Measurements from ENCODE around the gene FBXW12.
"Not testable (repeated sequence)": the region's sequence is repeated elsewhere in the genome, so short reads cannot be mapped to it uniquely, and the experiment has no call there.

Gene FBXW12

DNA sequence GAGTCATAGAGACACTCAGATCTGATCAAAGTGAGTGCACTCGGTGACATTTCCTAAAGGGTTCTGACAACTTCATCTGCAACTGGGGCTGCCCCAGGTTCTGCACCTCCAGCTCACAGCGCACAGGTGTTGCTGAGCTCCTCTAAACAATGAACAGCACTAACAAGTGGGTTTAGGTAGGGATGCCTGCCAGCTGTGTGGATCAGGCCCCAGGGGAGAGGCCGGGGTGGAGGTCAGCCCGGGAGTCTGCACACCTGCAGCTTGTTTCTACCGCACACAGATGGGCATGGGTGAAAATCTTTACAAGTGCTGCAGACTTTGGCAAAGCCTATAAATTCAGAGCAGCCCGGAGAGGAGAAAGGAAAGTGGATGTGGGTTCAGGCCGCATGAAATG lies 355 bp downstream of the FBXW12 start:
- DNase-seq (ENCODE audit: low read depth in 2 of 2, low spot score in 1 of 2) = no peak

DNA sequence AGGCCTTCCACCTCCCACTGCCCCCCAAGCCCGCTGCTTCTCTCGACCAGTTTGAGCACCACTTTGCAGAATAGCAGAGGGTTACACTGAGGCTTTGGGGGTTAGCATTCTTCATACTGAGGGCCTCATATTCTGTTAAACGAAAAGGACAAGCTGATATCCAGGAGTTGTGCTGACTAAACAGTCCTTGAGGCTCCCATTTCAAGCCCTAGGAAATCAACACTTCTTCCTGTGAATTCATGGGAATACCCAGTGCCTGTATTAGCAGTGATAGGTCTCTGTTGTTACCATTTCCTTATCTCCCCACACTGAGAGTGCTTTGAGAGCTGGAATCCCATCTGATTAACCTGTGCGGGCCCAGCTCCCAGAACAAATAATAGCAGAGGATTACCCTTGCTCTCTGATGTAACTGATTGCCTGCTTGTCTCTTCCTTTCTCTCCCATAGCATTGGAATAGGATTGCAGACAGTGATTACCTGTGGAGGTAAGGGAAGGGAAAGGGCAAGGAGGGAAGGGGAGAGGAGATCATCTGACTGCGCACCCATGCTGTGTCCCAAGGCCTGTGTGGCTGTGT lies 930 bp downstream of the FBXW12 start:
- DNase-seq (ENCODE audit: low read depth in 2 of 2, low spot score in 1 of 2) = no peak

DNA sequence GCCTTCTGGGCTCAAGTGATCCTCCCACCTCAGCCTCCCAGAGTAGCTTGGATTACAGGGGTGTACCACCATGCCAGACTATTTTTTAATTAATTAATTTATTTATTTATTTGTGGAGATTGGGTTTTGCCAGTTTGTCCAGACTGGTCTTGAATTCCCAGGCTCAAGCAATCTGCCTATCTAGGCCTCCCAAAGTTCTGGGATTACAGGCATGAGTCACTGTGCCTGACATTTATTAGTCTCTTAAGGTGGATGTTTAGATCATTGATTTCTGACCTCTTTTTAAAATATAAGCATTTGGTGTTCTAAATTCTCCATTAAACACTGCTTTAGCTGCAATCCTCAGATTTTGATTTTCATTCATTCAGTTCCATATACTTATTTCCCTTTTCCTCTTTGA lies 15.6 kb downstream of the FBXW12 start:
- DNase-seq (ENCODE audit: low read depth in 2 of 2, low spot score in 1 of 2) = no peak

DNA sequence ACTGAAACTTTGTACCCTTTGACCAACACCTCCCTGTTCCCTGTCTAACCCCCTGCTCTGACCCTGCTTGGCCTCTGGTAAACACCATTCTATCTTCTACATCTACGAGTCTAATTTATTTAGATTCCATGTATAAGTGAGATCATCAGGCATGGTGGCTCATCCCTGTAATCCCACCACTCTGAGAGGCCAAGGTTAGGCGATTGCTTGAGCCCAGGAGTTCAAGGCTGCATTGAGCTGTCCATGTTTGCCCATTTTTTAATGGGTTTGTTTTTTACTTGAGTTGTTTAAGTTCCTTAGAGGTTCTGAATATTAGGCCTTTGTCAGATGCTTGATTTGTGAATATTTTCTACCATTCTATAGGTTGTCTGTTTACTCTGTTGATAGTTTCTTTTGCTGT lies 16.9 kb downstream of the FBXW12 start:
- DNase-seq (ENCODE audit: low read depth in 2 of 2, low spot score in 1 of 2) = no peak

DNA sequence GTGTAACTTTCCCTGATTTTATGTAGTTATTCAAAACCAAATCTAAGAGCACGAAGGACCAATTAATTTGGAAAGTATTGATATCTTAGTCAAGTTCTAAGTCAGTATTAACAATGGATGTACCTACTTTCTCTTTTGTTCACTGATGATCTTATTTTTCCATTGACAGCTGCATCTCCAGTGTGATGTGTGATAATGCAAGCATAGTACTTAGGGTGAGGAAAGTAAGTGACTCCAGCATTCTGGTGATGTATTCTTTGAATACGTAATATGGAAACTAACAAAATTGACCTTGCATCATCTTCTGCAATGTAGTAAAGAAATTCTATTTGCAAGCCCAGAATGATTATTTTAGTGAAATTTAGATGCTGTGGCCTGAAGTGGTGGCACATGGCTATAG lies 22.4 kb downstream of the FBXW12 start:
- DNase-seq (ENCODE audit: low read depth in 2 of 2, low spot score in 1 of 2) = no peak

DNA sequence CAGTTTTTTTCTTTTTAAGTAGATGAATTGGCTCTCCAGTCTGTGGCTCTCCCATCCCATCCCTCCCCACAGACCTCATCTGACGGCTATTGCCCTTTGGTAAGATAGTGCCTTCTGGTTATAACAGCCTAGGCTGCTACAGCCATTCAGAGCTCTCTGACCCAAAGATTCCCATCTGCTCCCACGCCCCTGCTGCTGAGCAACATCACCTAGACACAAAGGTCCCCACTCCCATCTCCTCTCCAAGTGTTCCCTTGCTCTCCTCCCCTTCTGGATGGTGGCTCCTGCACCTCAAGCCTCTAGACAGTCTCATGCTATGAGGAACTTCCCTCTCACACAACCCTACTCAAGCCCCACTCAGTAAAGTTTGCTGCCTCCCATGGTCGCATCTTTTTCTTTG lies 23.7 kb downstream of the FBXW12 start:
- no peak for DNase-seq (ENCODE audit: low read depth in 2 of 2, low spot score in 1 of 2)

DNA sequence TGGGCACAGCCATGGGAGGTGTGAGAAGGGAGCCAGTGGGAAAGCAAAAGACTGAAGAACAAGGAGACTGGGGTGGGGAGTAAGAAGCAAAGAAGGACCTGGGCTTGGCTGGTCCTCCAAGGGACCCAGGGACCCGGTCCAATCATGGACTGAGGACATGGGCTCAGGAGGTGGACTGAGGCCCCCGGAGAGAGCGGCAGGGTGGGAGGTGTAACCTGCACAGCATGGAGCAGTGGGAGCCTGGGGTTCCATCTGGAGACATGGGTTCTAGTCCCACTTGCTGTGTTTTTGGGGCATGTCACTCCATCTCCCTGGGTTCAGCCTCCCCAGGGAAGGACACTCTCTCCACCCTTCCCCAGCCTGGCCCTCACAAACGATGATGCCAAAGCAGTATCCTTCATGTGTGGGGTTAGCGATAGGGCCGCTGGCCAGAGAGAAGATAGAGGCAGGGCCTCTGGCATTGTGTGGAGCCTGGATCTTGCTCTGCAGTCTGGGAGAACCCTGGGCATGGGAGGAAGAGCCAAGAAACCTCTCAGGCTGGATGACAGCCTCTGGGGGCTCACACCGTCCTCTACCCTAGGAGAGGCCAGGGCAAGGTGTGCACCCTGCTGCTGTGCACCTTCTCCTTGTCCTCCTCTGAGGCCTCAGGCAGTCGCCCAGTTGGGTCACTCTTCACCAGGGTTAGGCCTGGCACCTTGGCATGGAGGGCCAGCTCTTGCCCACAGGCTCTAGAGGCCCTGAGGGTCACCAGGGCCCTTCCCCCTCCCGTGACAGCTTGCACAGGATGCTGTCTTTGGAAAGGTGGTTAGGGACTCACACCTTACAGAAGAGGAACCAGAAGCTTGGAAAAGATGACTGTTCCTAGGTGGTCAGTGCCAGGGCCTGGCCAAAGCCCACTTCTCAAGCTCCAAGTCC lies 26.0 kb downstream of the FBXW12 start:
- DNase-seq (ENCODE audit: low read depth in 2 of 2, low spot score in 1 of 2) = no peak

DNA sequence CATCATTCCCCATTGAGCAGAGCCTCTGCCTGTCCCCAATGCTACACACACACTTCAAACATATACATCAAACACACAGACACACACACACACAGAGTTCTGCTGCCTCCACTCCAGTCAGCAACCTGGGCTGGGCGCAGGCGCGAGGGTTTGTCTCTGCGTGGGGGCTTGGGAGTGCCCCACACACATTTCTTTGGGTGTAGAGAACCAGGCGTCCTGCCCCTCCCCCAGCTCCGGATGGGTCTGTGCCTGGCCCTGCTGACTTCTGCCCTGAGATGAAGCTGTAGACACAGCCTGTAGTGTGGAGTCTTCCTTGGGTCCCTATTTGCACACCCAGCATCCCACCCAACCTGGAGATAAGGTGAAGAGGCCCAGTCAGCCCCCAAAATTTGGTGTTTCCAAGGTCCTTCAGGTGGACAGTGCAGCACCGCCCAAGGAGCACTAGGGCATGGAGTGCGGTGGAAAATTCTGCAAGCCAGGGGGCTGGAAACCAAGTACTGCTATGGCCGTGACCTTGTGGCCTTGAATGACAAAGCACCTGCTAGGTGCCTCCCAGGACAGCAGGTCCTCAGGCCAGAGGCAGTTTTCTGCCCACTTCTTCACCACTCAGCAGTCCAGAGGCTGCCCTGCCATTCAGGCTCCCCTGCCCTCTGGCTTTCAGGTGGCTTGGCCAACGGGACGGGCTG lies 26.8 kb downstream of the FBXW12 start:
- DNase-seq (ENCODE audit: low read depth in 2 of 2, low spot score in 1 of 2) = no peak

DNA sequence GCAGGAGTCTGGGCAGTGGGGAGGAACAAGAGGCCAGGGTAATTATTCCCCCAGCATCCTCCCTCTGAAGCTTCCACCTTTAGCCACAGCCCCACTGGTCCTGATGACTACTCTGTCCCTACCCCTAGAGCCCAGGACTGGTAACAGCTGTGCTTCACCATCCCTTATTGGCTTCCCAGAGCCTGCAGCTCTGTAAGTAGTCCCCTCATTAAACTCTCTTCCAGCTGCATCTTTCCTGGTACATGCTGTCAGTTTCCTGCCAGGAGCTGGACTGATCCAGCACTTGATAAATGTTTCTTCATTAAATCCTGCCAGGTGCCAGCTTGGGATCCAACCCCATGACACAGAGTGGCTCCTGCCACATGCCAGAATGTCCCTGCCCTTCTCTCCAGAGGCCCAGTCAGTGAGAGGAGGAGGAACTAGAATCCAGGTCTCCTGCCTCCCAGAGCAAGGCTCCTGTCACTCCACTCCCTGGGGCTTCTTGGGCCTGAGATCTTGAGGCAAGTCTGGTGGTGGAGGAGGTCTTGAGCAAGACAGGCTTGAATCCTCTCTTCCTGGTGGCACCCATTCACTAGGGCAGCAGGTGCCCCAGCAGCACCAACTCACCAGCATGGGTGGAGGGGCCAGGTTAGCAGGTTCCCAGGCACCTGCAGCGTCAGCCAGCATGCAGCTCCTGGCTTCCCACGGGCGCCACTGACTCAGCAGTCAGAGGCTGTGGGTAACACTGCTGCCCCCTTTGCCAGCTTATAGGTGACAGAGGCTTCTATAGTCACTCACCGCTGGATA lies 27.6 kb downstream of the FBXW12 start:
- DNase-seq (ENCODE audit: low read depth in 2 of 2, low spot score in 1 of 2) = no peak

DNA sequence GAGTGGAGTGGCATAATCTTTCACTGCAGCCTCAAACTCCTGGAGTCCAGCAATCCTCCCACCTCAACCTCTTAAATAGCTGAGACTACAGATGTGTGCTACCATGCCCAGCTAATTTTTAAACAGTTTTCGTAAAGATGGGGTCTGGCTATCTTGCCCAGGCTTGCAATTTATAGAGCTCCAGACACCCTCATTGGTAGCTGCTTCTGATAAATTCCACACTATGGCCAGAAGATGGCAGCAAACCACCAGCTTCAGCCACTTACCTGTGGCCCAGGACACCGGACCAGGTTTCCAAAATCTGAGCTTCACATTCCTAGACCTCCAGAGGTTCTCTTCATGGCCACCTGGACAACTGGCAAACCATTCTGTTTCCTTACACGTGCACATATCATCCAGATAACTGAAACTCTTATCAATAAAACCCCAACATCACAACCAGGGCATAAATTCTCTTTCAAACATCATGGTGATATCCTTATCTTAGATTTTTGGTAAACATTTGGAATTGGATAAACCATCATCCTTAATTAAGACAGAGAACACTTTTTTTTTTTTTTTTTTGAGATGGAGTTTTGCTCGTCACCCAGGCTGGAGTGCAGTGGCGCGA lies 28.9 kb downstream of the FBXW12 start:
- DNase-seq (ENCODE audit: low read depth in 2 of 2, low spot score in 1 of 2) = peak; percentile 24 to 46

DNA sequence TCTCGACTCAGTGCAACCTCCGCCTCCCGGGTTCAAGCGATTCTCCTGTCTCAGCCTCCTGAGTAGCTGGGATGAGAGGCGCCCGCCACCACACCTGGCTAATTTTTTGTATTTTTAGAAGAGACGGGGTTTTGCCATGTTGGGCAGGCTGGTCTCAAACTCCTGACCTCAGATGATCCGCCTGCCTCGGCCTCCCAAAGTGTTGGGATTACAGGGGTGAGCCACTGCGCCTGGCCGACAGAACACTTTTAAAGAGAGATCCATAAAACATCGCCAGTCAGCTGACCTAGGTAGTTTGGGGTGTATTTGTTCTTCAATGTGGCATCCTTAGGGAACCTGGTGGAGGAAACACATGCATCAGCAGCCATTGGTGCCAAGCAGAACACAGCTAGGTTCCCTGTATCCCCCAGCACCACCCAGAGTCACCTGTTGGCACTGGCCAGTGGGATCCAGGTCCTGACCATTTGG lies 29.4 kb downstream of the FBXW12 start:
- not testable (repeated sequence) for DNase-seq (ENCODE audit: low read depth in 2 of 2, low spot score in 1 of 2)

DNA sequence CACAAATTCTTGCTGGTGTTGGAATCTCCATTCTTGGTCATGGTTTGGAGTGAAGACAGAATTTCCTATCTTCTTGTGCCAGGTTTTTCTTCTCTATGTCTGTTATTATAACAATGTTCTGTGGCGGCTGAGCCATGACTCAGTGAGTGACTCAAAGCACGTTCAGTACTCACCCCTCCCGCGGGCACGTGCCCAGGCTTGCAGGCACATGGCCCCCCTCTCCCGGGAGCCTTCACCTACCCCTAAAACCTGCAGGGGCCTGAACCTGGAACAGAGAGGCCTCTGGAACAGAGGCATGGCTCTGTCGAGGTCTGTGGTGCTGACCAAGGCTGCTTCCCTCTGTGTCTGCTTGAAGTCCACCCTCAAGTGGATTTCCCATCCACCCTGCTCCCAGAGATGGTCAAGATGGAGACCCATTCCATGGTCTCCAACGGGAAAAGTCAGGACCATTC lies 30.3 kb downstream of the FBXW12 start:
- DNase-seq (ENCODE audit: low read depth in 2 of 2, low spot score in 1 of 2) = no peak

DNA sequence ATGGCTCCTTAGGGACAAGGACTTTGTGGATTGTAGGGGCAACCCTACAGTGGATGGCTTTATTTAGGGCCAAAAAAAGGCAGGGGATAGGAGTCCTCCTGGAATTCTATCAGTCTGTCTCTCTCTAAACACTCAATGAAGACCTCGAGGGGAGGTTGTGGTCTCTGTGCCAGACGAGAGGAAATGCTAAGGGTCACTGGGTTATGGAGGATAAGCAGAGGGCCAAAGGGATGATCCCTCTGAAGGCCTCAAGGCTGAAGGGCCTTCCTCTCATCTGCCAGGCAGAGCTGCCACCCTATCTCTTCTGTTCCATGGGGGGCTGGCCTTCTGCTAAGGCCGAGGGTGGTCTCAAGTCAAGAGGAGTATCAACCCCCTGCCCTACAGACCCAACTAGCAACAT lies 30.9 kb downstream of the FBXW12 start:
- no peak for DNase-seq (ENCODE audit: low read depth in 2 of 2, low spot score in 1 of 2)

DNA sequence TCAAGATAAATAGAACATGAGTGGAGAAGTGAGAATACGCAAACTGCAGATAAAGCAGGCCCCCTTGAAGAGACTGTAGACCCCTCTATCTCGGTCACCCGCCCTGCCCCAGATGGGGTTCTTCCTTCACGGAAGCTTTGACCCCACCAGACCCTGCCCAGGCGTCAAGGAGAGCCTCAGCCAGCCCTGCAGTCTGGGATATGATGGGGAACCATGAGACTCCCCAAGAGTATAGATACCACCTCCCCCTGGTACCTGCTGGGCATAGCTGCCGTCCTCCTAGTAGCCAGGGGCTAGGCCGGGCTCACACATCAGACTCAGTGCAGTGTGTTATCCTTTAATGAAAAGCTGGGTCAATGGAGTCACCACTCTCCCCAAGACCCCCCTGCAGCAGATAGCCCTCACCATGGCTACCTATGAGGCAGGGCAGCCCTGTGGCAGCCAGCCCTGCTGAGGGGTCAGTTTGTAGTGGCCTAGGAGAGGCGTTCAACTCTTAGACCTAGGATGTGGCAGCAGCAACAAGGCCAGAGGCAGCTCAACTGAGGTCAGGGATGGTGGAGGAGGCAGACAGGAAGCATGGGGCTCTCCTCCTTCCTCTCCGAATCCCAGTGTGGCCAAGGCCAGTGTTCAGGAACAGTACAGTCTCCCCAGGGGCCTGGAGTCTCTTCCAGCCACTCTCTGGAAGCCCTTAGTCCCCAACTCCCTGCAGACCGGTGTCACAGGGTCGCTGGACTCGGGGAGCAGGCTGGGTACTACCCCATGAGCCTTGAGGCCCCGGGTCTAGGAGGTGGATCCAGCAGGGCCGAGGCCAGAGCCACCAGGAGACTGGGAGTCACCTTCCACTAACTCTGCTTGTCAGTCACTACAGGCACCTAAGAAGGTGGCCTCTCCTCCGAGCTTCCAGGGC lies 31.8 kb downstream of the FBXW12 start:
- no peak for DNase-seq (ENCODE audit: low read depth in 2 of 2, low spot score in 1 of 2)

DNA sequence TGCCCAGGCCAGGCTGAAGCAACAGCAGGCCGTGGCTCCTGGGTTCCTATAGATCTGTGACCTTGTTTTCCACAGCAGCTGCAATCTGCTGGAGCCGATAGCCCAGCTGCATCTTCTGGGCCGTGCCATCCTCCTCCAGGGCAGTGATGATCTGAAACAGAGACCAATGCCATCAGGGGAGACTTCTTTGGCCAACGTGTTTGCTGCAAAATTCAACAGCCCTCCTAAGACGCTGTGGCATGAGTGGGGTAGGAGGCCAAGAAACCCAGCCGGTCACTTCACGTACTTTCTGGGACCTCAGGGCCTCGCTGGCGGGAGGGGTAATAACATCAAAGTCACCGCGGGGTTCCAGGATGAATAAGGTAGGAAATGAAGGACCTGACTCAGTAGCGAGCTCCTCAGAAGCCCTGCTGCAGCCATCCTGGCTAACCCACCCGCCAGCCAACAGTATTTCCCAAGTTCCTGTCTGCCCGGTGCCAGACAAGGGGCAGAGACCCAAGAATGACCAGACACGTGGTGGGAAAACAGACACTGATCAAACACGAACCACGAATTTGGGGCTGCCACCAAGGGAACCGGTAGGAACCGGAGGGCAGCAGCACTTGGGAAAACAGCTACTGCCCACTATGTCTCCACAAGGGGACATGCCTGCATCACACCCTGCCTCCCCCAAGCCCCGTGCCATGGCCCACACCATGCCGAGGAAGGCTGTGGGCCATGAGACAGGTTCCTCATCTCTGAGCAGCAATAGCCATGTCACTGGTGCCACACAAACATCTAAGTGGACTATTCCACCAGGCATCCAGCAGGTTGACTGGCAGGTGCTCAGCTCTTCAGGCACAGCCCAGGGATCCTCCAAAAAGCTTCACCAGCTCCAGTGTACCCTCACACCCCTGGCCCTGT lies 32.7 kb downstream of the FBXW12 start:
- no peak for DNase-seq (ENCODE audit: low read depth in 2 of 2, low spot score in 1 of 2)

DNA sequence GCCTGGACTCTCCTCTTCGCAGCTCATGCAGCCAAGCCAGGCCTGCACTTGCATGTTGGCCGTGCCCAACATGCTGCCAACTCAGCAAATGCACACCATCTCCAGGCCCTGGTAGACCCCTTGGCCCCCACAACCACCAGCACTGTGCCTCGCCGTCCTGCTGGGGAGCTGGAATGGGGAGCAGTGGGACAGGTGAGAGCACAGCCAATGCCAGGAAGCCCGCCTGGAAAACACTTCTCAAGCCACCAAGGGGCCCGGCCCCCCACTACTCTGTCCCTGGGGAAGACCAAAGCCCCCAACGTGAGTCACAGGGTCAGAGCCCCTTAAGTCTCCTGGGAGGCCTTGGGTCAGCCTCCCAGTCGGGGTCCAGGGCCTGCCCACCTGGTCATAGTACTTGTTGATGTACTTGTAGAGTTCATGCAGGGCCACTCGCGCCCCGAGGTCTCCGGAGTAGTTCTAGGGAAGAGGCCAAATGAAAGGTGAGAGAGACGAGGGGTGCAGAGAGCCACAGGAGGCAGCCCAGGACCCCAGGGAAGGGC lies 33.4 kb downstream of the FBXW12 start:
- no peak for DNase-seq (ENCODE audit: low read depth in 2 of 2, low spot score in 1 of 2)

DNA sequence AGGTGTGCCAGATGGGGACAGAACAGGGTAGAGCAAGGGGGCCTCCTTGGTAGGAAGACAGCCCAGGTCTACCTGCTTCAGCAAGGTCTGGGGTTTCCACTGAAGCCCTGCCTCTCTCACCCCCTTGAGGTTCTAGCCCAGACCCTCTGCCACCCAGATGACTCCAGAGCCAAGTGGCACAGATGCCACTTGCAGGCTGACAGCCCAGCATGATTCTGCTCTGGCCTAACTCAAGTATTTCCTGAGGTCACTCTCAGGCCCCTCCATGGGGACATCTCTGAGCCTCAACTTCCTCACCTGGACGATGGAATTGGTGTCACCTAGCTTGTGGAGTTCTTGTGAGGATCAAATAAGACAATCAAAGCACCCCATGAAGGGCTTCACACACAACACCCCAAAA lies 34.0 kb downstream of the FBXW12 start:
- DNase-seq (ENCODE audit: low read depth in 2 of 2, low spot score in 1 of 2) = no peak
